ENCODE measurements around the gene C1orf21. TPM values are rescaled to one million over a fixed set of nuclear protein-coding genes. Genes with fewer than 3 reads are reported as not detected.

Gene C1orf21
- total RNA-seq, 1 donor, result 47.3 TPM

DNA sequence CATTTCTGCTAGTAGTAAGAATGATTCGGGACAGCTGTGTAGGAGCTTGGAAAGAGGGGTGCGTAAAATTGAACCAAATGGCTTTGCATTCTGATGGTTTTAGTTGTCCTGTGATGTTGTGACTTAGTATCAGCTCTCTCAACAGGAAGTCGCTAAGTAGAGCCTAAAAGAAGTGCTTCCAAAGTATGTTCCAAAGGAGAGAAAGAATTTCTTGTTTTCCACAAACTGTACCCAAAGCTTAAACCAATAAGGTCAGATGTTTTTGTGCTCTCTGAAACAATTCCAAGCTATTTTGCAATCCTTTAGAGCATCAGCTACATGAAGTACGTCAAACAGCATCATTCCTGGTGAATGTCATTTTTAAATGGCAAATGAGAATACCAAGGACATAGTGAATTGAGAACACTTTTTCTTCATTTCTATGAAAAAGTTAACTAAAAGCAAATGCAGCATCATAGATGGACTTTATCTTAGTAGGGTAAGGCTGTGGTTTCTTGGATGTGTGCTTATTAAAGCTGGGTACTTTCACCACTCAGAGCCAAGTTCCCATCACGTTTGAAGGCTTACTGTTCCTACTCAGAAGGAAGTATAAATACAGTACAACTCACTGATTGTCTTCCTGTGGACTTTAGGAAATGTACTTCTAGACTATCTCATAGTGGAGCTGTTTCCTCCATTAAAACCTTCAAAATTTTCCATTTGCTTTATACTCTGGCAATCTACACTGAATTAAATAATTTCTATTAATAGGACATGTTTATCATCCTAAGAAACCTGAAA is 148.6 kb downstream of the C1orf21 start:
- TF ChIP-seq, protein P1, sequence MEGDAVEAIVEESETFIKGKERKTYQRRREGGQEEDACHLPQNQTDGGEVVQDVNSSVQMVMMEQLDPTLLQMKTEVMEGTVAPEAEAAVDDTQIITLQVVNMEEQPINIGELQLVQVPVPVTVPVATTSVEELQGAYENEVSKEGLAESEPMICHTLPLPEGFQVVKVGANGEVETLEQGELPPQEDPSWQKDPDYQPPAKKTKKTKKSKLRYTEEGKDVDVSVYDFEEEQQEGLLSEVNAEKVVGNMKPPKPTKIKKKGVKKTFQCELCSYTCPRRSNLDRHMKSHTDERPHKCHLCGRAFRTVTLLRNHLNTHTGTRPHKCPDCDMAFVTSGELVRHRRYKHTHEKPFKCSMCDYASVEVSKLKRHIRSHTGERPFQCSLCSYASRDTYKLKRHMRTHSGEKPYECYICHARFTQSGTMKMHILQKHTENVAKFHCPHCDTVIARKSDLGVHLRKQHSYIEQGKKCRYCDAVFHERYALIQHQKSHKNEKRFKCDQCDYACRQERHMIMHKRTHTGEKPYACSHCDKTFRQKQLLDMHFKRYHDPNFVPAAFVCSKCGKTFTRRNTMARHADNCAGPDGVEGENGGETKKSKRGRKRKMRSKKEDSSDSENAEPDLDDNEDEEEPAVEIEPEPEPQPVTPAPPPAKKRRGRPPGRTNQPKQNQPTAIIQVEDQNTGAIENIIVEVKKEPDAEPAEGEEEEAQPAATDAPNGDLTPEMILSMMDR (IDR thresholded peaks at IDR 0.05; ENCODE audit: insufficient read depth, low read length), result no peak
- DNase-seq (ENCODE audit: low read depth), result peak; percentile 86
- no peak overlapping the region for H3K4me3 ChIP-seq (ENCODE audit: low read depth, low read length)

DNA sequence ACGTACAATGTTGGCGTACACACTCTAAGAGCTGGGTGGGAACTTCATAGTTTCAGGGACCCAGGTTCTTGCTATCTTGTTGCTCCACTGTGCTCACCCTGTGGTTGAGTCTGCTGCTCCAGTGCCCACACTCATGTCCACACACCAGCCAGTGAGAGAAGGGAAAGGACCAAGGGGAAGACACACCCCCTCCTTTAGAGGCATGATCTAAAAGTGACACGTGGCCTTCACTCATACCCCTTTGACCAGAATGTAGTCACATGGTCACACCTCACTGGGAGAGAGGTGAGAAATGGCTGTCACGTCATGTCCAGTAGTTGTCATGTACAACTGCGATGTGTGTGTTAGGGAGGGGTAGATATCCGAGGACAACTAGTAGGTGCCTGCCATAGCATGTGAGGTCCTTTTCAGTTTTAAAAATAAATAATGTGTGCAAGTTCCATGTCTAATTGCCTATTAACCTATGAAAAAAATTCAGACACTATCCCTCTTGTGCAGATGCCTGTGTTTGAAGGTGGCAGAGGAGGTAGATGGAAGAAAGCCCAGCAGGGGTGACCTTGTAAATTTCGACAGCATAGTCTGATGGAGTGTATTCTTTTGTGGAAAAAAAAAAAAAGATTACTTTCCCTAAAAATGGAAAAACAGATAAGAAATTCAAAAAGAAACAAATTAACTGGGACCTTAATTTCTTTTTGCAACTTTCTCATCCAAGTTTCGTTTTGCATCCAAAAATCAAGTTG is 149.6 kb downstream of the C1orf21 start:
- DNase-seq (ENCODE audit: low read depth), result no peak
- TF ChIP-seq, protein P1 (IDR thresholded peaks at IDR 0.05; ENCODE audit: insufficient read depth, low read length), result no peak
- H3K4me3 ChIP-seq (ENCODE audit: low read depth, low read length), result no peak overlapping the region

DNA sequence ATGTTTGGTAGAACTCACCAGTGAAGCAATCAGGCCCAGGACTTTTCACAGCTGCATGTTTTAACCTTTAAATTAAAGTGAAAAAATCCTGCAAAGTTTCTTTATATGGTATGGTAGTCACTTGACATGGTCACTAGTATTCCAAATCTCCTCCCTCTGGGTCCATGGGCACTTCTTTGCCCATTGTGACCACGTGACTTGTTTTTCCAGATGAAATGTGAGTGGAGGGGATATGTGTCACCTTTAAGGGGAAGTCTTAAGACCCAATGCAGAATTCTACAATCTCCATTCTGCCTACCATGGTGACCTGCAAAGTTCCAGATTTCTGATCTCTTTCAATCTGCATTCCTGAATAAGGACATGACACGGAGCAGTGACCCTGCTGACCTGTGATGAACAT is 152.8 kb downstream of the C1orf21 start:
- no peak for DNase-seq (ENCODE audit: low read depth)
- TF ChIP-seq, protein P1 (IDR thresholded peaks at IDR 0.05; ENCODE audit: insufficient read depth, low read length), result no peak
- H3K4me3 ChIP-seq (ENCODE audit: low read depth, low read length), result no peak overlapping the region

DNA sequence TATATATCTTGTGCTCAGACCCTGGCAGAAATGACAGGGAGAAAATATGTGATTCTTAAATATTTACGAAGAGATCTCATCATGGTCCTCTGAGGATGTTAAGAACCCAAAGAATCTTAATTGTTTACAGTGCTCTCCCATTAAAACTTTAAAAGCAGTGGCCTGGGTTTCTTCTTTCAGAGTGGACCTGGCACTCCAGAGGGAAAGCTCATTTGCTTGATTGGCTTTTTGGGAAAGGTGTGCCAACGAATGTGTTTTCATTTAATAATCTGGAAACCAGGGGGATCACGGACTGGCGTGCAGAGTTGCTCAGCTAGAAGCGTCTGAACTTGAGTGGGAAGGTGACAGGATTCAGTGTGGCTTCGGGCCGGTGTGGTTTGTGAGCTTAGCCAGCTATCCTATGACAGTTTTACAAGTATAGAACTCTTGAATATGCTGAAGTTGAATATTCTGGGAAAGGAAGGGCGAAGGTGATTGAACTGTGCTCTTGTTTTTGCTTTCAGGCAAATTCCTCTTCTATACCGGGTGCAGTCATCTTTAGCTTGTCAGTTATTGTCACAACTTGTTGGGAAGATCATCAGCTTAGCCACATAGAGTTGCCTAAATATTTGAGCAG is 154.8 kb downstream of the C1orf21 start:
- DNase-seq (ENCODE audit: low read depth), result no peak
- no peak overlapping the region for H3K4me3 ChIP-seq (ENCODE audit: low read depth, low read length)
- TF ChIP-seq, protein P1 (IDR thresholded peaks at IDR 0.05; ENCODE audit: insufficient read depth, low read length), result no peak

DNA sequence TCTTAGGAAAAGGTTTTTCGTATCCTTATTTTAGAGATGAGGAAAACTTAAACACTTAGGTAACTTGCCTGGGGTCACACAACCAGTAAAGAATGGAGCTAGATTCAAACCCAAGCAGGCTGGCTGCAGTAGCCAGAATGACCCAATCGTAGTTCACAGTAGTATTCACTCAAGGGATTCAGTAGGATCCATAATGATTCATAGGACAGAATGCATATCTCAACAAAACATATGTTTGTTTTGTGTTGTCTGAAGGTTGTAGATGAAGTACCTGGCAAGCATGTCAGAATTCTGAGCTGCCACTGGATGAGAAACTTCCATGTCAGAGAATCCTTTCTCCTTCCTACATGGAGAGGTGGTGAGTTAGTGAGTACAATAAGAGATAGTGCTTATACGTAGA is 155.5 kb downstream of the C1orf21 start:
- DNase-seq (ENCODE audit: low read depth), result no peak
- TF ChIP-seq, protein P1 (IDR thresholded peaks at IDR 0.05; ENCODE audit: insufficient read depth, low read length), result no peak
- no peak overlapping the region for H3K4me3 ChIP-seq (ENCODE audit: low read depth, low read length)

DNA sequence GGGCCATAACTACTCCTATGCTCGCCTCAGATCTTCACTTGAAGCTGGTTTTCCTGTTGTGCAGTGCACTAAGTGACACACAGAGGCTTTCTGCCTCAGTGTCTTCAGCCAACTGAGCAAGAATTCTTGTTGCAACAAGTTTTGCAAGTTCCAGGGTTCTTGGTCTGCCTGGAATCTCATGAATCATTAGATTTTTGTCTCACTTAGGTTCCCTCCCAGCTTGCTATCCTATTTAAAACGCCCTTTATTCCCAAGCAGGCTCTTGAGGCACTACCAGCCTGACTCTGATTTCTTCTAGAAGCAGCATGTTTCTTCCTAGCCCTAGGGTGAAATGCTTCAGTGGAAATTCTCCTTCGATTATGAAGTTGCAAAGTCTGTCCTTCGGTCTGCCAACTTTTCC is 158.8 kb downstream of the C1orf21 start:
- no peak overlapping the region for H3K4me3 ChIP-seq (ENCODE audit: low read depth, low read length)
- peak; percentile 83 for DNase-seq (ENCODE audit: low read depth)
- TF ChIP-seq, protein P1 (IDR thresholded peaks at IDR 0.05; ENCODE audit: insufficient read depth, low read length), result no peak

Measured in fibroblast of the aortic adventitia (primary cell).